Stimulated activated CD4-positive, alpha-beta T cell treated with anti-CD3 and anti-CD28 coated beads, Interleukin-2, amount 100 ng/mL, for 24 hours (primary cell): ENCODE measurements around the gene SIX6.

Experiments
- DNase-seq, 2 donors: peaks; one replicate each; pipeline ENCODE4 v3.0.0-alpha.2; 2020

Gene SIX6

GRCh38 chr14:60514741-60515491 is 6.0 kb downstream of the SIX6 start:
- peak in 1 of 2 donors; percentile 49 for DNase-seq

DNA sequence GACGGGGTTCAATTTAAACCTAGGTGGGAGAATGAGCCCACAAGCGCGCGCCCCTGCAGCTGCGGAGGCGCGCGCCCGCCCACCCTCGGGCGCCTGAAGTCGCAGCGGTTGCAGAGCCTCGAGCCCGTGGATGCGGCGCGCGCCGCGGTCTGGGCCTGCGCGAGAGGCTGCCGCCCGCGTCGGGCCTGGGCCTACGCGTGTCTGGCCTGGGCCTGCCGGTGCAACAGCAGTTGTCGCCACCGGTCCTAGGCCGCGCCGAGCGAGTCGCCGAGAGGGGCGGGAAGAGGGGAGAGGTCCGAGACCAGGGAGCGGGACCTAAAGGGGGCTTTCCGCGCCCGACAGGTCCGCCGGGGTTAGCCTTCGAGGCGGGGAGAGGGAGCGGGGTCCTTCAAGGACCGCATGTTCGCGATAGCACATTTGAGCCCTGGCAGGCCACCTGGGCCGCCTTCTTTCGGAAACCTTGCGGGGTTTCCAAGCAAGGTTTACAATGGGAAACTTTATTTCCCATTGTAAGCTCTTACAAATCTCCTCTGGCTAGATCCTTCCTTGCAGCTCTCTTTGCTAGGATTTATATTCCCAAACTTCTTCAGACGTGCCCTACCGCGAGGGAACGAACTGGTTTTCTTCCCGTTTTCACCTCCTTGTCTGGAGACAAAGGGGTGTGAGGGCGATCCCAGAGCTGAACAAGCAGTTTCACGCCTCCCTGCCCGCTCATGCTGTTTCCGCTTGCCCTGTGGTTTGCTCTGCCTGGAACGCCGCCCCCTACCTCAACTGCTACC is 6.8 kb downstream of the SIX6 start:
- DNase-seq: peak in 1 of 2 donors; percentile 8

DNA sequence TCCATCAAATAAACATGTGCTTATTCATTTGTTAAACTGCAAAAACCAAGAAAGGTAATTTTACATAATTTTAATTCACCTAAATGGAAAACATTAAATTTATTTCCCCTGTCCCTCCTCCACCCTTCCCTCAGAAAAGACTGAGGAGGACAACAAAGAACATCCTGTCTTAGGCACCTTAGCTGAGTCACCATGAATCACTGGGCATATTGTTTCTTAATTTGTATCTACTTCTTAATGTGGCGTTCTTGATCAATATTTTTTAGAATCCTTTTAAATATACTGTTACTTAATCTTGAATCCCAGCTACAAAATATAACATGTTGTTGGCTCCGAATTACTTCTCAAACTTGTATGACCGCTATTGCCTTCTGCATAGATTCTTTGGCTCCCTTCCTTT is 23.5 kb downstream of the SIX6 start:
- DNase-seq: no peak

- no peak for DNase-seq
Measured at GRCh38 chr14:60537663-60538062, 28.7 kb downstream of the SIX6 start.

- peak in 1 of 2 donors; percentile 3 for DNase-seq
Measured at GRCh38 chr14:60544659-60545058, 35.7 kb downstream of the SIX6 start.

DNA sequence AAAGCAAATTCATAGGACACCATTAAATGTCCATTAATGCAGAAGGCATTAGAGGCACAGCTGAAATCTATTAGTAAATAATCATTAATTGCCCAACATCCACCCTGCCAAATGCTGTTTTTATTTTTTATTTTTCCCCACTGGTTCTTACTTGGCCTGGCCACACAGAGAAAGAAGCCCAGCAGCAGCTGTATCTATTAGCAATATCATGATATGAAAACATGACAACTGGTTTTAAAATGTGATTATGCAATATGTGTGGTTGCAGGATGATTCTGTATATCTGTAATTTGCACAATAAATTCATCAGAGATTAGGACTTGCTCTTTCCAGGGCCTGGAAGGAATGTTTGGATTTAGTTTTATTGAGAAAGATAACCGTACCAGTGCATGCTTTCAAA is 44.9 kb downstream of the SIX6 start:
- no peak for DNase-seq

DNA sequence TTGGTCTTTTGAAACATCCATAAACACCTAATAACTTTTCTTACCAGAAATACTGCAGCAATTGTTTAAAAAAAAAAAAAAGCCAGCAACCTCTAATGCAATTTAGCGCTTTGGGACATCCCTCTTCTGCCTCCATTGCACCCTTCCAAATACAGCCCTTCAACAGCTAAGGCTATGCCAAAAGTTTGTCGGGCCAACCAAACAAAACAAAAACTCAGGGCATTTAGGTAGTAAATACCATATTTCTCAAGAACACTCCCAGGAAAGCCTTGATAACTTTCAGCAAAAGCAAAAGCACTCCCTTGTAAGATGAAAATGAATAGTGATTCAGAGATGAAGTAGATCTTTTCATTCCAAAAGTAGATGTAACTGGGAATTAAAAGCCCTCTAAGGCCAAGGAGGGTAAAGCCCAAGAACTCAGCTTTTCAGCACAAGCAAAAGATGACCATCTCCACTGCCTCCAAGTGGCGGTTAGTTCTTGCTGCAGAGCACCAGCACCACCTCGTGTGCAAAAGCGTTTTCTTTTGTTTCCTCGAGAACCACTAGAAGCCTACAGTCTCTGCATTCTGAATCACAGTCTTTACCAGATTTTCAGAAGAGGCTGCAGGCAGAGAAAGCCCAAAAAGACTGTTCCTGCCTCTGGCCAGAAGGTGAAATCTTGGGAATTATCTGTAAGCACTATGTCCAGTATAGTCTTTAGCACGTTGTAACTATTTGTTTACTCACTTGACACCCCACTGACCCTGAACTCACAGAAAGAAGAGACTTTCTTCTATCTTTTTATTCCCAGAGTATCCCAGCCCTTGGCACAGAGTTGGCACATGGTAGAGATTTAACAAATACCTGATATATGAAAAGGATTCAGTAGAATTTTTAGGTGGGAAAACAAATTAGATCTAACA is 53.1 kb downstream of the SIX6 start:
- DNase-seq: peak in 1 of 2 donors; percentile 14
